GM18868 (cell line): ENCODE results near the gene OR1F1.
"Not testable (repeated sequence)": the region's sequence is repeated elsewhere in the genome, so short reads cannot be mapped to it uniquely, and the experiment has no call there.

Experiments used
- ATAC-seq: cut with Tn5 transposase; IDR thresholded peaks from one replicate; pipeline ENCODE4 v1.9.1; 2021; ENCODE audit warnings: mild to moderate bottlenecking, moderate library complexity; ENCODE audit not compliant: unreplicated experiment

Gene OR1F1

GRCh38 chr16:3173892-3174617 lies 13.9 kb upstream of the OR1F1 start:
- no peak for ATAC-seq

GRCh38 chr16:3174618-3175148 lies 13.3 kb upstream of the OR1F1 start:
- no peak for ATAC-seq

GRCh38 chr16:3175157-3176093 lies 12.6 kb upstream of the OR1F1 start:
- no peak for ATAC-seq

GRCh38 chr16:3179651-3180050 lies 8.4 kb upstream of the OR1F1 start:
- no peak for ATAC-seq

- no peak for ATAC-seq
Observed at GRCh38 chr16:3180445-3180878, 7.5 kb upstream of the OR1F1 start.

GRCh38 chr16:3182293-3182607 lies 5.8 kb upstream of the OR1F1 start:
- not testable (repeated sequence) for ATAC-seq

GRCh38 chr16:3182608-3183444 lies 5.2 kb upstream of the OR1F1 start:
- ATAC-seq = no peak

GRCh38 chr16:3183445-3184139 lies 4.4 kb upstream of the OR1F1 start:
- no peak for ATAC-seq

GRCh38 chr16:3186946-3187690 lies 886 bp upstream of the OR1F1 start:
- no peak for ATAC-seq

GRCh38 chr16:3188675-3188924 lies 596 bp downstream of the OR1F1 start:
- no peak for ATAC-seq

- no peak for ATAC-seq
Observed at GRCh38 chr16:3188925-3189825, 1.2 kb downstream of the OR1F1 start.

- ATAC-seq = no peak
Observed at GRCh38 chr16:3189869-3190268, 1.9 kb downstream of the OR1F1 start.

GRCh38 chr16:3190949-3191353 lies 2.9 kb downstream of the OR1F1 start:
- ATAC-seq = no peak

GRCh38 chr16:3192476-3193019 lies 4.5 kb downstream of the OR1F1 start:
- ATAC-seq = no peak

- ATAC-seq = no peak
Observed at GRCh38 chr16:3193221-3194212, 5.5 kb downstream of the OR1F1 start.

GRCh38 chr16:3194792-3195191 lies 6.8 kb downstream of the OR1F1 start:
- no peak for ATAC-seq

GRCh38 chr16:3195975-3196374 lies 8.0 kb downstream of the OR1F1 start:
- no peak for ATAC-seq
